HuH-7 (cell line): ENCODE measurements around the gene TPCN2.
"Not testable (repeated sequence)": the region's sequence is repeated elsewhere in the genome, so short reads cannot be mapped to it uniquely, and the experiment has no call there.

Source experiments
- DNase-seq: peaks from one replicate; pipeline ENCODE4 v3.0.0; 2011; ENCODE audit warnings: low spot score

TPCN2 gene

GRCh38 chr11:69131121-69131566 is 82.4 kb downstream of the TPCN2 start:
- no peak for DNase-seq

GRCh38 chr11:69131644-69132300 is 83.0 kb downstream of the TPCN2 start:
- DNase-seq: peak; percentile 100

GRCh38 chr11:69132301-69132670 is 83.6 kb downstream of the TPCN2 start:
- DNase-seq: no peak

- no peak for DNase-seq
These were observed 84.5 kb downstream of the TPCN2 start for GRCh38 chr11:69133251-69133650.

GRCh38 chr11:69134182-69134581 is 85.5 kb downstream of the TPCN2 start:
- DNase-seq: not testable (repeated sequence)

- no peak for DNase-seq
These were observed 86.2 kb downstream of the TPCN2 start for GRCh38 chr11:69134957-69135356.

- no peak for DNase-seq
These were observed 87.0 kb downstream of the TPCN2 start for GRCh38 chr11:69135420-69136363.

- DNase-seq: no peak
These were observed 87.7 kb downstream of the TPCN2 start for GRCh38 chr11:69136471-69136870.

GRCh38 chr11:69137151-69137844 is 88.6 kb downstream of the TPCN2 start:
- no peak for DNase-seq

- DNase-seq: no peak
These were observed 89.5 kb downstream of the TPCN2 start for GRCh38 chr11:69138265-69138664.

GRCh38 chr11:69140161-69140560 is 91.4 kb downstream of the TPCN2 start:
- not testable (repeated sequence) for DNase-seq

GRCh38 chr11:69140635-69141034 is 91.9 kb downstream of the TPCN2 start:
- DNase-seq: no peak

GRCh38 chr11:69141742-69142141 is 93.0 kb downstream of the TPCN2 start:
- DNase-seq: no peak

GRCh38 chr11:69142895-69143294 is 94.2 kb downstream of the TPCN2 start:
- no peak for DNase-seq

GRCh38 chr11:69144316-69145049 is 95.8 kb downstream of the TPCN2 start:
- no peak for DNase-seq

- DNase-seq: no peak
These were observed 96.3 kb downstream of the TPCN2 start for GRCh38 chr11:69145050-69145380.

- no peak for DNase-seq
These were observed 99.6 kb downstream of the TPCN2 start for GRCh38 chr11:69148377-69148762.

GRCh38 chr11:69148806-69149205 is 100.1 kb downstream of the TPCN2 start:
- DNase-seq: no peak

- DNase-seq: not testable (repeated sequence)
These were observed 100.8 kb downstream of the TPCN2 start for GRCh38 chr11:69149338-69150045.

- DNase-seq: no peak
These were observed 101.4 kb downstream of the TPCN2 start for GRCh38 chr11:69150175-69150574.

GRCh38 chr11:69151836-69152235 is 103.1 kb downstream of the TPCN2 start:
- no peak for DNase-seq
